Mononuclear cell (primary cell): Measurements from ENCODE around the gene HHEX. TPM values are rescaled to one million over a fixed set of nuclear protein-coding genes. Genes with fewer than 3 reads are reported as not detected.

Experiments used
- H3K27me3 ChIP-seq: 2 replicates; pipeline ENCODE4 v1.6.0; 2011; ENCODE audit warnings: low read length, control low read depth; ENCODE audit not compliant: insufficient read depth
- H3K4me1 ChIP-seq: 2 replicates; pipeline ENCODE4 v1.5.1; 2011; ENCODE audit warnings: mild to moderate bottlenecking, low read length, control low read depth; ENCODE audit not compliant: insufficient read depth
- H3K4me3 ChIP-seq: 2 replicates; pipeline ENCODE4 v1.5.1; 2011; ENCODE audit warnings: mild to moderate bottlenecking, low read length, moderate library complexity
- H3K9me3 ChIP-seq: 2 replicates; pipeline ENCODE4 v1.5.1; 2011; ENCODE audit warnings: low read depth, mild to moderate bottlenecking, control low read depth, low read length
- total RNA-seq: library from RNA; depleted of rRNA; stranded (reverse); fragments of >200 nt; gene quantifications from one replicate; pipeline ENCODE4 v1.2.3, GENCODE V29; 2012

Gene HHEX
- total RNA-seq, 1 donor: 30.3 TPM

- H3K27me3 ChIP-seq: peaks cover 13% of the 10 kb centered on the region
- no peaks in the 10 kb centered on the region for H3K9me3 ChIP-seq
- peaks cover 37% of the 10 kb centered on the region for H3K4me1 ChIP-seq
- H3K4me3 ChIP-seq: peak overlapping the region; percentile 28
These were observed 12.7 kb downstream of the HHEX start for GRCh38 chr10:92702301-92702916.

- Histone ChIP-seq H3K27me3 (peaks cover 2% of the 10 kb centered on the region), H3K4me3 (no peak overlapping the region), H3K4me1 (peaks cover 34% of the 10 kb centered on the region), H3K9me3 (no peaks in the 10 kb centered on the region)
These were observed 22.5 kb downstream of the HHEX start for GRCh38 chr10:92712016-92712889.

GRCh38 chr10:92714152-92714845 is 24.5 kb downstream of the HHEX start:
- Histone ChIP-seq H3K4me1 (peaks cover 34% of the 10 kb centered on the region), H3K27me3 (peaks cover 2% of the 10 kb centered on the region), H3K9me3 (no peaks in the 10 kb centered on the region), H3K4me3 (no peak overlapping the region)

GRCh38 chr10:92714872-92715271 is 25.1 kb downstream of the HHEX start:
- Histone ChIP-seq H3K9me3 (no peaks in the 10 kb centered on the region), H3K4me3 (no peak overlapping the region), H3K4me1 (peaks cover 34% of the 10 kb centered on the region), H3K27me3 (peaks cover 2% of the 10 kb centered on the region)

- Histone ChIP-seq H3K4me3 (no peak overlapping the region), H3K9me3 (no peaks in the 10 kb centered on the region), H3K4me1 (peaks cover 12% of the 10 kb centered on the region), H3K27me3 (no peaks in the 10 kb centered on the region)
These were observed 30.5 kb downstream of the HHEX start for GRCh38 chr10:92719991-92720830.

- peaks cover 9% of the 10 kb centered on the region for H3K4me1 ChIP-seq
- no peaks in the 10 kb centered on the region for H3K9me3 ChIP-seq
- H3K27me3 ChIP-seq: no peaks in the 10 kb centered on the region
These were observed 31.0 kb downstream of the HHEX start for GRCh38 chr10:92720831-92721165.

GRCh38 chr10:92722349-92722748 is 32.6 kb downstream of the HHEX start:
- H3K9me3 ChIP-seq: no peaks in the 10 kb centered on the region

More at GRCh38 chr10:92720831-92721165, 31.0 kb downstream of the HHEX start:
- no peak overlapping the region for H3K4me3 ChIP-seq

GRCh38 chr10:92727141-92727540 is 37.4 kb downstream of the HHEX start:
- no peaks in the 10 kb centered on the region for H3K27me3 ChIP-seq
- no peaks in the 10 kb centered on the region for H3K9me3 ChIP-seq
- no peak overlapping the region for H3K4me3 ChIP-seq
- H3K4me1 ChIP-seq: peaks cover 18% of the 10 kb centered on the region

More at GRCh38 chr10:92722349-92722748, 32.6 kb downstream of the HHEX start:
- Histone ChIP-seq H3K4me1 (peaks cover 5% of the 10 kb centered on the region), H3K27me3 (no peaks in the 10 kb centered on the region), H3K4me3 (no peak overlapping the region)

- Histone ChIP-seq H3K27me3 (no peaks in the 10 kb centered on the region), H3K9me3 (no peaks in the 10 kb centered on the region), H3K4me1 (peaks cover 18% of the 10 kb centered on the region), H3K4me3 (no peak overlapping the region)
These were observed 37.8 kb downstream of the HHEX start for GRCh38 chr10:92727550-92727949.

- peaks cover 18% of the 10 kb centered on the region for H3K4me1 ChIP-seq
- H3K9me3 ChIP-seq: no peaks in the 10 kb centered on the region
- H3K27me3 ChIP-seq: no peaks in the 10 kb centered on the region
- no peak overlapping the region for H3K4me3 ChIP-seq
These were observed 40.1 kb downstream of the HHEX start for GRCh38 chr10:92729886-92730285.

- peaks cover 18% of the 10 kb centered on the region for H3K4me1 ChIP-seq
- no peak overlapping the region for H3K4me3 ChIP-seq
- H3K9me3 ChIP-seq: no peaks in the 10 kb centered on the region
- H3K27me3 ChIP-seq: no peaks in the 10 kb centered on the region
These were observed 43.2 kb downstream of the HHEX start for GRCh38 chr10:92732958-92733357.

GRCh38 chr10:92734301-92734700 is 44.5 kb downstream of the HHEX start:
- Histone ChIP-seq H3K4me1 (peaks cover 16% of the 10 kb centered on the region), H3K27me3 (no peaks in the 10 kb centered on the region), H3K9me3 (no peaks in the 10 kb centered on the region), H3K4me3 (no peak overlapping the region)

- Histone ChIP-seq H3K9me3 (no peaks in the 10 kb centered on the region), H3K27me3 (no peaks in the 10 kb centered on the region), H3K4me1 (peaks cover 5% of the 10 kb centered on the region), H3K4me3 (no peak overlapping the region)
These were observed 46.2 kb downstream of the HHEX start for GRCh38 chr10:92735938-92736337.

GRCh38 chr10:92737484-92737883 is 47.7 kb downstream of the HHEX start:
- H3K27me3 ChIP-seq: no peaks in the 10 kb centered on the region
- no peak overlapping the region for H3K4me3 ChIP-seq
- H3K4me1 ChIP-seq: peaks cover 18% of the 10 kb centered on the region
- no peaks in the 10 kb centered on the region for H3K9me3 ChIP-seq
